Measurements from ENCODE around the gene RRP36.
"Not testable (repeated sequence)": the region's sequence is repeated elsewhere in the genome, so short reads cannot be mapped to it uniquely, and the experiment has no call there.

The RRP36 gene

DNA sequence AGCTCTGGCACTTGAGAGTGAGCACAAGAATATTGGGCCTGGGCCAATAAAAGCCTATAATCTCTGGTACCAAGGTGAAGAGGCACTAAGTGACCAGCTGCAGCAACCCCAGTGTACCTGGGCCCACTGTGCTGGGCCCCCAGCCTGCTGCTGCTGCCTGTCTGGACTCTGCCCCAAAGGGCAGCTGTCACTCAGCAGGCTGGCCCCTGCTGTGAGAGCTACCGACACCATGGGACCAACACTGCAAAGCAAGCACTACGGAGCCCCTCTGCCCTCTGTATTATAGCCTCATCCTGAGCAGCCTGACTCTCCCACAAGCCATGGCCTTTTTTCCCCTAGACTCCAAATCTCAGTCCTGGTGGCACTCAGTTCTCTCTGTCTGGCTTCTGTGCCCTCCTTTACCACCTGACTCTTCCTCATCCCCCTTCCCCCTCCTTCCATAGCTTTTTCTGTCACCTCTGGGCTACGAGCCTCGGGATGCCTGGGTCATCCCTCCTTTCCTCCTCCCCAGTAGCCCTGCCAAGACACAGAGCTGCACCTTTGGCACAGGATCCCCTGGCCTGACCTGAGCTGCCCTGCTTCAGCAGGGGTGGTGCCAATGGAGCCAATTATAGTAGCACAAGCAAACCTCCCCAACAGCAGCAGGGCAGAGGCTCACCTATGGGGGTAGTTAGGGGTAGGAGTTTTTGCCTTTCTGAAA, 14.2 kb downstream of the RRP36 start:
- TF ChIP-seq CTCF (IDR thresholded peaks at IDR 0.05; ENCODE audit: control insufficient read depth, extremely low read depth, insufficient read depth), result no peak
- H3K4me3 ChIP-seq (ENCODE audit: low read depth, low read length), result no peak overlapping the region
- DNase-seq (ENCODE audit: low read depth), result no peak

- DNase-seq (ENCODE audit: low read depth), result no peak
- no peak for TF ChIP-seq CTCF (IDR thresholded peaks at IDR 0.05; ENCODE audit: control insufficient read depth, extremely low read depth, insufficient read depth)
- no peak overlapping the region for H3K4me3 ChIP-seq (ENCODE audit: low read depth, low read length)
Measured at GRCh38 chr6:43036712-43037111, 15.3 kb downstream of the RRP36 start.

DNA sequence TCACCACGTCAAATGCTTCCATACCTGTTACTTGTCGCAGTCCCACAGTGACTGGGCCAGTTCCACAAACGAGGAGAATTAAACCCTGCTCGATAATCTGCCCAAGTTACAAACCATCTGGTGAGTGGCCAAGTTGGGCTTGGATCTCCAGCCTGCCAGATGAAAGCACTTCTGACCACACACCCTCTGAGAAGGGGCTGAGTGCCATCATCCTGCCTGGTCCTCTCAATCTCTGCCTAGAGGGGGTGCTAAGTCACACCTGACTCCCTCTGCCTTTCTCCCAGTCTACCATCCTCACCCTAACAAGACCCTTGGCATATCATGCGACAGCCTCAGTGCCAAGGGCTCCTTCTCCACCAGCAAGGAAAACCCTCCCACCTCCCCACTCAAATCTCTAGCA, 15.8 kb downstream of the RRP36 start:
- no peak overlapping the region for H3K4me3 ChIP-seq (ENCODE audit: low read depth, low read length)
- TF ChIP-seq CTCF (IDR thresholded peaks at IDR 0.05; ENCODE audit: control insufficient read depth, extremely low read depth, insufficient read depth), result no peak
- DNase-seq (ENCODE audit: low read depth), result no peak

- no peak overlapping the region for H3K4me3 ChIP-seq (ENCODE audit: low read depth, low read length)
- no peak for DNase-seq (ENCODE audit: low read depth)
- no peak for TF ChIP-seq CTCF (IDR thresholded peaks at IDR 0.05; ENCODE audit: control insufficient read depth, extremely low read depth, insufficient read depth)
Measured at GRCh38 chr6:43037706-43038105, 16.3 kb downstream of the RRP36 start.

DNA sequence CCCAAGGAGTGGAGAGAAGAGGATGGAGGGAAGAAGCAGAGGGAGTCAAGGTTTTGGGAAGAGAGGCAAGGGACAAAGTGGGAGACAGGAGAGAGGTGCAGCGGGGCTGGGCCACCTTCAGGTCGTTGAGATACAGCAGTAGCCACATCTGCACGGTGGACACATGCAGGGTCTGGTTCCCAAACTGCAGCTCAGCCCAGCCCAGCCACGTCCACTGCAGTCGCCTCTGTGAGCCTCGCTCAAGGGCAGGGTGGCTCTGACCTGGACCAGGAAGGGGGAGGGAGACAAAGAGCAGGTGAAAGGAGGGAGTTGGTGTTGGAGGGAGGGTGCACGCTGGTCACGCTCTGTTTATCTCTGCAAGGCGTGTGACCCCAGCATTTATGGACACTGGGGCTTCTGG, 17.3 kb downstream of the RRP36 start:
- no peak overlapping the region for H3K4me3 ChIP-seq (ENCODE audit: low read depth, low read length)
- DNase-seq (ENCODE audit: low read depth), result no peak
- no peak for TF ChIP-seq CTCF (IDR thresholded peaks at IDR 0.05; ENCODE audit: control insufficient read depth, extremely low read depth, insufficient read depth)

DNA sequence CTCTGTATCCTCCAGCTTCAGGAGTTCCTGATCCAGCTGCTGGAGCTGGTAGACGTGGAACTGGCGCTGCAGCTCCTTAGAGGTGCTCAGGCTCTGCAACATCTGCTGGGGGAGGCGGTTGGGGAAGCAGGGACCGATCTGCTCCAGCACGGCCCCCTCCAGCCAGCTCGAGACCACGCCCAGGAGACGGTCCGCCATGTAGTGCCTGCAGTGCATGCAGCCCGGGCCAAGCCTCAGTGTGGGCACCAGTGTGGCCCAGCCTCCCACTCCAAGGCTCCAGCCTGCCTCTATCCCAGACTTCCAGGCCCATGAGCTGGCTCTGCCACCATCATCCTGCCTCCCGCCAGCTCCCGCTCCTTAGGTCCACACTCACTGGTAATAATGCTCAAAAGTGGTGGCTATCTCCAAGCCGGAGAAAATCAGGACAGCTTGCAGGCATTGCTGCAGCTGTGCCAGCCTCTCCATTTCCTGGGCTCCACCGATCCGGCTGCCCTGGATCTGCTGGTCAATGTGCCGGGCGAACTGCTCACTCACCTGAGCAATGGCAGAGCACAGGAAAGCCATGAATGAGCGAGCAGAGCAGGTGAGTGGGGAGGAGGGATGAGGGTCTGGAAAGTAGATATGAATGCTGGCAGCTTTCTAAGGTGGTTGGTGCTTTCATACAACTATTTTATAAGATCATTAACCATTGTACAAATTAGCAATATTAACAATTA, 19.3 kb downstream of the RRP36 start:
- no peak for TF ChIP-seq CTCF (IDR thresholded peaks at IDR 0.05; ENCODE audit: control insufficient read depth, extremely low read depth, insufficient read depth)
- no peak for DNase-seq (ENCODE audit: low read depth)
- H3K4me3 ChIP-seq (ENCODE audit: low read depth, low read length), result no peak overlapping the region

DNA sequence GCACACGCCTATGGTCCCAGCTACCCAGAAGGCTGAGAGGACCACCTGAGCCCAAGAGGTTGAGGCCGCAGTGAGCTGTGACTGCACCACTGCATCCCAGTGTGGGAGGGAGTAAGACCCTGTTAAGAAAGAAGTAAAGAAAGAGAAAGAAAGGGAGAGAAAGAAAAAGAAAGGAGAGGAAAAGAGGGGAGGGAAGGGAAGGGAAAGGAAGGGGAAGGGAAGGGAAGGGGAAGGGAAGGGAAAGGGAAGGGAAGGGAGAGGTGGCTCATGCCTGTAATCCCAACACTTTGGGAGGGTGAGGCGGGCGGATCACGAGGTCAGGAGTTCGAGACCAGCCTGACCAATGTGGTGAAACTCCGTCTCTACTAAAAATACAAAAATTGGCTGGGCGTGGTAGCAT, 20.1 kb downstream of the RRP36 start:
- not testable (repeated sequence) for DNase-seq (ENCODE audit: low read depth); H3K4me3 ChIP-seq (ENCODE audit: low read depth, low read length)
